HL-60 (cell line): Measurements from ENCODE around the gene UST.

Source experiments
- GABPA ChIP-seq: IDR thresholded peaks from 2 replicates; pipeline ENCODE4 v1.6.1; 2012; ENCODE audit warnings: low read depth
- POLR2AphosphoS5 ChIP-seq: IDR thresholded peaks from 2 replicates; pipeline ENCODE4 v1.6.1; 2012; ENCODE audit warnings: low read depth
- TF ChIP-seq, protein P1 (sequence below): IDR thresholded peaks from one replicate; pipeline ENCODE4 v1.5.1; 2011; ENCODE audit warnings: low read length, control low read depth, inconsistent platforms; ENCODE audit not compliant: insufficient read depth

DNA sequence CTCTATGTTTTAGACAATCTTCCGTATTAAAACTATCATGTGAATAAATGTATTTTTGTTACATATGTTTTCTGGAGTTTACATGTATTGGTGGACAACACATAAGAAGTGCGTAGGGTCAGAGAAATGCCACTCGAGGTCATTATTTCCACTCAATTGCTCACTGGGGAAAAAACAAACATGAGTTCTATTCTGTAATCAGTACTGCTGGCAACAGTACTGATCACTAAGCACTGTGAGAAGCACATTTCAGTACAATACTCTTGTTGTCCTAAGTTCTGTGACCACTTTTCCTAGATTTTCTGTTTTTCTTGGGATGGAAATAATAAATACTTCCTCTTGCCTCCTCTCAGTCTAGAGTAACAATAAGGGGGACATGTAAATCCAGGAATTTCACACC lies 44.5 kb downstream of the UST start:
- TF ChIP-seq, protein P1, sequence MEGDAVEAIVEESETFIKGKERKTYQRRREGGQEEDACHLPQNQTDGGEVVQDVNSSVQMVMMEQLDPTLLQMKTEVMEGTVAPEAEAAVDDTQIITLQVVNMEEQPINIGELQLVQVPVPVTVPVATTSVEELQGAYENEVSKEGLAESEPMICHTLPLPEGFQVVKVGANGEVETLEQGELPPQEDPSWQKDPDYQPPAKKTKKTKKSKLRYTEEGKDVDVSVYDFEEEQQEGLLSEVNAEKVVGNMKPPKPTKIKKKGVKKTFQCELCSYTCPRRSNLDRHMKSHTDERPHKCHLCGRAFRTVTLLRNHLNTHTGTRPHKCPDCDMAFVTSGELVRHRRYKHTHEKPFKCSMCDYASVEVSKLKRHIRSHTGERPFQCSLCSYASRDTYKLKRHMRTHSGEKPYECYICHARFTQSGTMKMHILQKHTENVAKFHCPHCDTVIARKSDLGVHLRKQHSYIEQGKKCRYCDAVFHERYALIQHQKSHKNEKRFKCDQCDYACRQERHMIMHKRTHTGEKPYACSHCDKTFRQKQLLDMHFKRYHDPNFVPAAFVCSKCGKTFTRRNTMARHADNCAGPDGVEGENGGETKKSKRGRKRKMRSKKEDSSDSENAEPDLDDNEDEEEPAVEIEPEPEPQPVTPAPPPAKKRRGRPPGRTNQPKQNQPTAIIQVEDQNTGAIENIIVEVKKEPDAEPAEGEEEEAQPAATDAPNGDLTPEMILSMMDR: no peak
- TF ChIP-seq GABPA (no peak), POLR2AphosphoS5 (no peak)
